ENCODE results near the gene NRXN3.

Gene NRXN3

DNA sequence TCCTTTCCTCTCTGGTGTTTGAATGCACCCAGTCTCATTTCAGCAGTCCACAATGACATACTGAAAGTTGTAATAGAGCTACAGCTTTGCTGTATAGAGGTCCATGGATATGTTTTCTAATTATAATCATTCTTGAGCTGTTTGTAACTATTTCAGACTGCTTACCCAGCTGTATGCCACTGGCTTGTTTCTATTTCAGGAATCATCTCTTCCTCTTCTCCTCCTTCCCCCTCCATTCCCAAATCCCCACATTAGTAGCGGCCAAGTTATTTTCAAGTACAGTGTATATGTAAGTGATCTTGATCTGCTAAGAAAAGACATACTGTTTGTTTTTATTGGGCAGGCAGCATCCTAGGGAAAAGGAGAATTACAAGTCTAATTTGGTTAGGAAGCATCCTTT, 1266.2 kb downstream of the NRXN3 start:
- H3K4me3 Mint-ChIP-seq, result no peak overlapping the region
- H3K36me3 Mint-ChIP-seq (ENCODE audit: low read depth), result no peaks in the 10 kb centered on the region
- no peaks in the 10 kb centered on the region for H3K27me3 Mint-ChIP-seq
- intact Hi-C loops (cut with micrococcal nuclease), result no loop called here
- no peaks in the 10 kb centered on the region for H3K4me1 Mint-ChIP-seq (ENCODE audit: low read depth)
- H3K27ac Mint-ChIP-seq, result no peak overlapping the region
- no peaks in the 10 kb centered on the region for H3K9me3 Mint-ChIP-seq

DNA sequence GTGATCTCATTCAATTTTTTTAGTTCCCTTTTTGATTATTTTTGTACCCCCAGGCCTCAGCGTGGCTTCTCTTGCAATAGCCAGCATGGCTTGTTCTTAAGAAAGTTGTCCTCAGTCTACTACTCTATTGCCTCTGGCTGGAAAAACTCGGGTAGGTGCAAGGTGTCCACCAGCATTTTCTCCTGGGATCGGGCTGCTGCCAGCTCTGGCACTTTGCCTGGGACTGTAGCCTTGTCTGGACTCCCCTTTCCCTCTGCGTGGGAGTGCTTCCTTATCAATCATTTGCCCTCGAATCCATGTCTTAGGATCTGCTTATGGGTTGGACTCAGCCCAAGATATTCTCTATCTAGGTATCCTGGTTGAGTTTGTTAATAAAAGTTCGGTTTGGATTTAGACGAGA, 1267.8 kb downstream of the NRXN3 start:
- H3K4me1 Mint-ChIP-seq (ENCODE audit: low read depth), result no peaks in the 10 kb centered on the region
- H3K27me3 Mint-ChIP-seq, result no peaks in the 10 kb centered on the region
- H3K4me3 Mint-ChIP-seq, result no peak overlapping the region
- H3K27ac Mint-ChIP-seq, result no peak overlapping the region
- intact Hi-C loops (cut with micrococcal nuclease), result no loop called here
- H3K36me3 Mint-ChIP-seq (ENCODE audit: low read depth), result no peaks in the 10 kb centered on the region
- H3K9me3 Mint-ChIP-seq, result no peaks in the 10 kb centered on the region

DNA sequence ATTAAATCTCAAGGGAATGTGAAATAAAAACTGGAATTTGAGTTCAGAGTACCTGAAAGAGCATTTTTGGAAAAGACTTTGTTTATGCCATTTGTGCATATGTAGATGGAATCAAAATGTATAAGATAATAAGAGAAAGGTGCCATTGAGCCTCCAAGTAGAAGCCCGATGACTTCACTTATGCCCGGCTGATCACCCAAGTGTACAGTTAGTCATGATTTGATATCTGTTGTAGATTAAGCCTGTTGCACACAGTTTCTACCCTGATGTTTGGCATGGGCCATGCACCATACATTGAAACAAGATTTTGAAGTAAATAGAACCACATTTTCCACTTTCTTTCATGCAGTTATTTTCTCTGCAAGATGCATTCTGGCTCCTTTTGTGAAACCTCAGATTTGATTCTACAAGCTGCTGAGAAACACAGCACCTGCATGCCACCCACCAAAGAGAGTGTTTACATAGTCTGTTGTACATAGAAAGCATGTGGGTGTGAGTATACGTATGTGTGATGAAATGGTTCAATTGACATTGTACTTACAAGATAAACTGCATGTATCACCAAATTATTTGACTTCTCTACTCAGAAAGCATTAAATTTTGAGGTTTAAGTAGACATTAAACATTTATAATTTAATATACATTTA, 1268.6 kb downstream of the NRXN3 start:
- H3K9me3 Mint-ChIP-seq, result no peaks in the 10 kb centered on the region
- no peaks in the 10 kb centered on the region for H3K4me1 Mint-ChIP-seq (ENCODE audit: low read depth)
- no peak overlapping the region for H3K4me3 Mint-ChIP-seq
- intact Hi-C loops (cut with micrococcal nuclease), result no loop called here
- H3K27me3 Mint-ChIP-seq, result no peaks in the 10 kb centered on the region
- H3K27ac Mint-ChIP-seq, result no peak overlapping the region
- H3K36me3 Mint-ChIP-seq (ENCODE audit: low read depth), result no peaks in the 10 kb centered on the region

DNA sequence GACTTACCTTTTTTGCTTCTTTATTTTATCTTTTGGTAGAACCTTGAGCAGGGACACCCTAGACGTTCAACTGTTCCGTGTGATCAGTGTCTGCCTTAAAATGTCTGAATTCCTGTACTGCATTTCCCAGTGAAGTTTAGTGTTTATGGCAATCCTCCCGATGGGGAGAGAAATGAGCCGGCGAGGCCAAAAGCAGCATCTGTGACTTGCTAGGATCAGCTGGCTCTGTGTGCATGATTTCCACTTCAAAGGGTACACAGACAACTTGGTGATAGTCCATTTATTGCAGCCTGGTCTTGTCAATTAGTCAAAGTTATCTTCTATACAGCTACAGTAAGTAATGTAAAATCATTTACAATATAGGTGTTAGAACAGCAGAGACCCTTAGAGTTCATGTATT, 1272.6 kb downstream of the NRXN3 start:
- intact Hi-C loops (cut with micrococcal nuclease), result no loop called here
- H3K4me3 Mint-ChIP-seq, result no peak overlapping the region
- no peaks in the 10 kb centered on the region for H3K36me3 Mint-ChIP-seq (ENCODE audit: low read depth)
- H3K9me3 Mint-ChIP-seq, result no peaks in the 10 kb centered on the region
- H3K27me3 Mint-ChIP-seq, result no peaks in the 10 kb centered on the region
- no peak overlapping the region for H3K27ac Mint-ChIP-seq
- H3K4me1 Mint-ChIP-seq (ENCODE audit: low read depth), result no peaks in the 10 kb centered on the region

DNA sequence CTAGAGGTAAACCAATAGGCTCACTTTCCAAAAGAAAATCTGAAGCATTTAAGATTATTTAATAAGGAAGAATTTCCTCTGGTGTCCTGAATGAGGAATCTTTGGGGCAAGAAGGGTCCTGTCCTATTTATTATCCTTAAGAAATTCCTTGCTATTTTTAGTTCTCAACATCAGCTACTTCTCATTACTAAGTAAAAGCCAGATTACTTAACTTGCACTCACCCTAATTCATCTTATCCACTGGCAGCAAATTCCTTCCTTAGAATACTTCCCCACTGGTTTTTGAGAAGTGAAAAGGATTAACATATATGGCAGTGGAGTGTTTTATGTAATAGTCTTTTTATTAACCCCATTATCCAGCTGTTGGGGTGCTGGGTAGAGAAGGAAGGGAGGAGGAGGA, 1273.4 kb downstream of the NRXN3 start:
- H3K9me3 Mint-ChIP-seq, result no peaks in the 10 kb centered on the region
- intact Hi-C loops (cut with micrococcal nuclease), result no loop called here
- H3K4me1 Mint-ChIP-seq (ENCODE audit: low read depth), result no peaks in the 10 kb centered on the region
- no peaks in the 10 kb centered on the region for H3K27me3 Mint-ChIP-seq
- no peaks in the 10 kb centered on the region for H3K36me3 Mint-ChIP-seq (ENCODE audit: low read depth)
- no peak overlapping the region for H3K4me3 Mint-ChIP-seq
- H3K27ac Mint-ChIP-seq, result no peak overlapping the region

DNA sequence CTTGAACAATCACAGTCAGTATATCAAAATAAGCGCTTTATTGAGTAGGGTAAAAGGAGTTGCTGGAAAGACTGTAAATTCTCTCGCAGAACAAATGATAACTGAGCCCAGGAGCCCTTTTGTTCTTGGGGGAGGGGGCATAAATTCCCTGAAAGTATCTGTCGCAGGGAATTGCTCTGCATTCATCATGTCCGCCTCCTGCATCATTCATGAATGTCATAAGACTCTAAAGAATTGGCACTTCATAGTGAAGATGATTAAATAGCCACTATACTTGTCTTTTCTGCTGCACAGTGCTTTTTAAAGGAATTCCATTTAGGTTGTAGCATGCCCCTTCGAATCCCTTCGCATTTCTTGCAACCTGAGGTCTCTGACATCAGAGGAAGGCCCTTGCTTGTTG, 1278.8 kb downstream of the NRXN3 start:
- Mint-ChIP-seq H3K9me3 (no peaks in the 10 kb centered on the region), H3K4me1 (ENCODE audit: low read depth) (no peaks in the 10 kb centered on the region), H3K27ac (no peak overlapping the region), H3K36me3 (ENCODE audit: low read depth) (no peaks in the 10 kb centered on the region), H3K4me3 (no peak overlapping the region), H3K27me3 (no peaks in the 10 kb centered on the region)
- intact Hi-C loops (cut with micrococcal nuclease), result no loop called here

DNA sequence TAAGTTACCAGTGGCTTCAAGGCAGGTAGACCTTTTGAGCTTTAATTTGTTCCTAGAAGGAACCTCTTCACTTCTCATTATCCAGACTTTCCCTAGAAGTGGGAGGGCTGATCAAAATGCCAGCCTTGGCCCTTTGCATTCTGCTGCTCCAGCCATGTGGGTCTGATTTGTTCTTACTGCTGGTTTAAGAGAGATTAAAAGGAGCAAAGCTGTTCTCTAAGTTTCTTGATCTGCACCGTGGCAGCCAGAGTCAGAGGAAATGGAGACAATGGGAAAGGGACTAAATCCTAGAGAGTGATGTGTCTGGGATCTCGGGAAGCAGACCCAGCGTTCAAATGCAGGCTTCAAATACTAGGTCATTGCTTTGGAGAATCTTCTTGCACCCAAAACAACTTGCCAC, 1281.4 kb downstream of the NRXN3 start:
- H3K27me3 Mint-ChIP-seq, result no peaks in the 10 kb centered on the region
- no peaks in the 10 kb centered on the region for H3K9me3 Mint-ChIP-seq
- H3K36me3 Mint-ChIP-seq (ENCODE audit: low read depth), result no peaks in the 10 kb centered on the region
- no peaks in the 10 kb centered on the region for H3K4me1 Mint-ChIP-seq (ENCODE audit: low read depth)
- no peak overlapping the region for H3K4me3 Mint-ChIP-seq
- H3K27ac Mint-ChIP-seq, result no peak overlapping the region
- intact Hi-C loops (cut with micrococcal nuclease), result no loop called here

DNA sequence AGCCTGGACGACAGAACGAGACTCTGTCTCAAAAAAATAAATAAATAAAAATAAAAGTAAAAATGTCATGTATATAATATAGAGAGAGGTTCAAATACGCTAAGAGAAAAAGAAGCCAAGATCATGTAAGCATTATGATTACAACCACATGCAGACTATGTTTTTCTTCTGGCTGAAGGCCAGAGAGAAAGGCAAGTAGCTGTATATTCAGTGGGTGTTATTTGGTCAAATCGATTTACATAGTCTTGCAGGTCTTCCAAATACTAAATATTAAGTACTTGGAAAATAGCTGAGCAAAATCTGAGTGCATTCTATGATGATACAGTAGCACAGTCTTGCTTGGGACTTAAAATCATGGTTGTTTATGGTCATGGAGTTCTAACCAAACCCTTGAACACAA, 1283.1 kb downstream of the NRXN3 start:
- no peaks in the 10 kb centered on the region for H3K9me3 Mint-ChIP-seq
- H3K4me3 Mint-ChIP-seq, result no peak overlapping the region
- no peak overlapping the region for H3K27ac Mint-ChIP-seq
- intact Hi-C loops (cut with micrococcal nuclease), result no loop called here
- H3K36me3 Mint-ChIP-seq (ENCODE audit: low read depth), result no peaks in the 10 kb centered on the region
- no peaks in the 10 kb centered on the region for H3K4me1 Mint-ChIP-seq (ENCODE audit: low read depth)
- H3K27me3 Mint-ChIP-seq, result no peaks in the 10 kb centered on the region

DNA sequence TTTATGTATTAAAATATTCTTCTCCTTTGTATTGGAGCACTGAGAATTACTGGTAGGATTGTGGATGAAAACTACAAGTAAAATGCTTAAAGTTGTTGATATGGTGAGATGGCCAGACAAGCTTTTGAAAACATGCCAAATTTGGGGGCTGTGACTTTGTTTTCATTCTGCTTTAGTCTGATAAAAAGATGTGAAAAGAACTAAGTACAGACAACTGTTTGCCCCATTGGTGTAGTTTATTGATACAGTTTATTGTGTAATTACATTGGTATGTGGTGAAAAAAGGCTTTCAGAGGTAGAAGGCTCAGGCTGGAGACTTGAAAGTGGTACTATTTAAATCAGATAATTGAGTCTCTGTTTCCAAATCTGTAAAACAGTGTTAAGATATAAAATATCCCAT, 1294.3 kb downstream of the NRXN3 start:
- intact Hi-C loops (cut with micrococcal nuclease), result no loop called here
- Mint-ChIP-seq H3K27me3 (no peaks in the 10 kb centered on the region), H3K4me1 (ENCODE audit: low read depth) (no peaks in the 10 kb centered on the region), H3K36me3 (ENCODE audit: low read depth) (no peaks in the 10 kb centered on the region), H3K27ac (no peak overlapping the region), H3K4me3 (no peak overlapping the region), H3K9me3 (no peaks in the 10 kb centered on the region)

DNA sequence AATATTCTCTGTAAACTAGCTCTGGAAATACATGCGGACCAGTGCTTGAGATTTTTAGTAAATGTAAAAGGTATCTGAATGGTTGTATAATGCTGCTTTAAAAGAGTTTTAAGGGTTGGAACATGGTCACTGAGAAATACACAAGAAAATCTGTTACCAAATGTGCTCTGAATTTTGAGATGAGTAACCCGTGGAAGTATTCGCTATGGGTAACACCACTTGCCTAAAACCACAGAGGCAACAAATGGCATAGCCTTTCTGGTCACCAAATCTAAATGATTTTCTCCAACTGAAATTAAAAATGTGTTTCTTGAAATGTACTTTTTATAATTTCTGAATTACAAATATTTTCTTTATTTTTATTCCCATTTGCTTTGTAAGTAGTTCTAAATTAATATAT, 1295.5 kb downstream of the NRXN3 start:
- no peak overlapping the region for H3K27ac Mint-ChIP-seq
- no peaks in the 10 kb centered on the region for H3K4me1 Mint-ChIP-seq (ENCODE audit: low read depth)
- no peaks in the 10 kb centered on the region for H3K36me3 Mint-ChIP-seq (ENCODE audit: low read depth)
- peaks cover 5% of the 10 kb centered on the region for H3K9me3 Mint-ChIP-seq
- H3K27me3 Mint-ChIP-seq, result no peaks in the 10 kb centered on the region
- H3K4me3 Mint-ChIP-seq, result no peak overlapping the region
- intact Hi-C loops (cut with micrococcal nuclease), result no loop called here

DNA sequence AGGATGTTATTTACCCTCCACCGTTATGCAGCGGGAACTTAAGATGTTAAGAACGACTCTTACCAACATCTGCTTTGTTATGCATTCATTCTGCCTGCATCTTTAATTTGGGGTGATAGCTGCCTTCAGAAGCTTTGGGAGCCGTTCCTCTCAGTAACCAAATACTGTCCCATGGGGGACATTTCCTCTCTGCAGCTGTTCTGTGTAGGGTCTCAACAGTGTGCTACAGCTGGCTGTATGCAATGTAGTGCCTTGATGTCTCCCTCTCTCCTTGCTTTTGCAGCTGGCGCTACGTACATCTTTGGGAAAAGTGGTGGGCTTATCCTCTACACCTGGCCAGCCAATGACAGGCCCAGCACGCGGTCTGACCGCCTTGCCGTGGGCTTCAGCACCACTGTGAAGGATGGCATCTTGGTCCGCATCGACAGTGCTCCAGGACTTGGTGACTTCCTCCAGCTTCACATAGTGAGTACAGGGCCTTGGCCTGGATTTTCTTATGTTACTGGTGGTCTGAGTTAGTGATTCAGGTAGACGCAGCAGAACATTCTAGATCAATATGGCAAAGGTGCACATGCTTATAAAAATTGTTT, 1296.9 kb downstream of the NRXN3 start:
- H3K4me3 Mint-ChIP-seq, result no peak overlapping the region
- H3K4me1 Mint-ChIP-seq (ENCODE audit: low read depth), result no peaks in the 10 kb centered on the region
- no peak overlapping the region for H3K27ac Mint-ChIP-seq
- no peaks in the 10 kb centered on the region for H3K36me3 Mint-ChIP-seq (ENCODE audit: low read depth)
- intact Hi-C loops (cut with micrococcal nuclease), result no loop called here
- peaks cover 9% of the 10 kb centered on the region for H3K9me3 Mint-ChIP-seq
- no peaks in the 10 kb centered on the region for H3K27me3 Mint-ChIP-seq

DNA sequence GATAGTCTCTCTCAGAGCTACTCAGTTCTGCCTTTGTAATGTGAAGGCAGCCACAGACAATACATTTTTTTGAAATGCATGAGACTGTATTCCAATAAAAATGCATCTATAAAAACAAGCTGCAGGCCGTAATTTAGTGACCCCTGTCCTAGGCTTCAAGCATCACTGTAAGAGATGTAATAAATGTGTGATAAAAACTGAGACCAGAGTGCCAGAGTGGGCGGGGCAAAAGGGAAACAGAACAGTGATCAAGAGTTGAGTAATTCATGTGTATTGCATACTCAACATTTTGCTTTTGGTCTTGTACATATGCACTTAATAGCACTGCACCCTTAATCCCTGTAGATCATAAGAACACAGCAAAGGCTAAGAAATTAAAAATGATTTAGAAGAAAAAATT, 1297.7 kb downstream of the NRXN3 start:
- no peaks in the 10 kb centered on the region for H3K4me1 Mint-ChIP-seq (ENCODE audit: low read depth)
- H3K36me3 Mint-ChIP-seq (ENCODE audit: low read depth), result no peaks in the 10 kb centered on the region
- H3K4me3 Mint-ChIP-seq, result no peak overlapping the region
- intact Hi-C loops (cut with micrococcal nuclease), result no loop called here
- H3K27ac Mint-ChIP-seq, result no peak overlapping the region
- H3K27me3 Mint-ChIP-seq, result no peaks in the 10 kb centered on the region
- H3K9me3 Mint-ChIP-seq, result peaks cover 9% of the 10 kb centered on the region

DNA sequence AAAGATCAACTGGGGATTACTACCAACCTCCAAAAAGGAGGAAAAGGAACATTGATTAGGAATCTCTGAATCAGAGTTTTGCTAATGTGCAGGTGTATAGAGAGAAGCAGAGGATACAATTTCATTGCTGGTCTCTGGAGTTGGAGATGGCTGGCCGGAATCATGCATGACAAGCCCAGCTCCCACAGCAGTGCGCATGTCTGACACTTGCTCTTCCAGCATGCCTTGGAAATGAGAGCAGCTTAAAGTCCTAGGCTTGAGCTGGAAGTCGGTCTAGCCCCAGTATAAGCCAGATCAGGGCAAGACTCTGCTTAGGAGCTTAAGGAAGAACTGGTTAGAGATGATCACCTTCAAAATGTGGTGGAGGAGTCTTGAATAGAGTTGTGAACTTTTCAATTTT, 1298.3 kb downstream of the NRXN3 start:
- Mint-ChIP-seq H3K9me3 (peaks cover 9% of the 10 kb centered on the region), H3K4me3 (no peak overlapping the region), H3K4me1 (ENCODE audit: low read depth) (no peaks in the 10 kb centered on the region), H3K27me3 (no peaks in the 10 kb centered on the region), H3K36me3 (ENCODE audit: low read depth) (no peaks in the 10 kb centered on the region), H3K27ac (no peak overlapping the region)
- intact Hi-C loops (cut with micrococcal nuclease), result no loop called here

DNA sequence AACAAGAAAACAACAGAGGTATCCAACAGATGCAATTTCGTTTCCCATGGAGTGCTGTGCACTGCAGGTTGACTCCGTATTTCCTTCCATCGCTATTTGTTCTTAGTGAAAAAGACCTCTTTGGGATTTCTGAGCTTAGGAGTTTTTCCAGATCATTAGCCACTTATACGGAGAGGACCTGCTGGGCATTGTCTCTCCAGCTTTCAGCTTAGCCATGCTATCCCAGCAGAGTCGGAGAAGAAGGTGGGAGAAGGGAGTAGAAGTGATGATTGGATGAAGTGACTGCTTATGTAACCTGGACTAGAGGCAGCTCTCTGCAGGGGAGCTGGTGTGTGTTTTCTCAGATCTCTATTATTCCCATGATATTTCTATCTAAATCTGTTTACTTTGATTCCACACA, 1303.5 kb downstream of the NRXN3 start:
- no peak overlapping the region for H3K27ac Mint-ChIP-seq
- intact Hi-C loops (cut with micrococcal nuclease), result no loop called here
- no peaks in the 10 kb centered on the region for H3K4me1 Mint-ChIP-seq (ENCODE audit: low read depth)
- H3K36me3 Mint-ChIP-seq (ENCODE audit: low read depth), result no peaks in the 10 kb centered on the region
- no peaks in the 10 kb centered on the region for H3K27me3 Mint-ChIP-seq
- no peak overlapping the region for H3K4me3 Mint-ChIP-seq
- H3K9me3 Mint-ChIP-seq, result peaks cover 17% of the 10 kb centered on the region

DNA sequence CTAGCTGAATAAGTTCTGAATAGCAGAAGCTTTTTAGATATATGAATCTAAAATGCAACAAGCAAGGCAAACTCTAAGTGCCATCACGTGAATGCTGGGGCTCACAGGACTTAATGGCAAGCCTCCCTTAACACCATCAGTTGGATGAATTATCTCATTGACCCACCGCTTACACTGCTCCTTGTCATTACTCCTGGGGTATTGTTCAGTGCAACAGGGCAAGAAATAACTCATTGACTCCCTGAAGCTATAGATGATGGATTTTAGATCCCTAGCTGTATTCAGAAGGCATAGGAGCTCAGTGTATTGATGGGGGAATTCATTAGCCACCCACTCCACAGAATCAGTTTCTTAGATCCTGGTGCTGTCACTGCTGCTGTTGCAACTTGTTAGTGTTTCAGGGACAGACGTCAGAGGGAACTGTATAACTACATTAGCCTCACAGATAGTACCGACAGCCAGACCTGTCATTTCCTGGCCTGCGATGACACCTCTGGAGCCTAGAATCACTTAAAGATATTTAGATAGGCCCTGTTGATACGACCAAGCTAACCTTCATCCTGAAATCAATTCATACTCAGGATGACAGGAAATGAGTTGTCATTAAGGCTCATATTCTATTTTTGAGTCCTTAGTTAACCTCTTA, 1305.8 kb downstream of the NRXN3 start:
- H3K4me1 Mint-ChIP-seq (ENCODE audit: low read depth), result no peaks in the 10 kb centered on the region
- H3K36me3 Mint-ChIP-seq (ENCODE audit: low read depth), result no peaks in the 10 kb centered on the region
- intact Hi-C loops (cut with micrococcal nuclease), result no loop called here
- peaks cover 17% of the 10 kb centered on the region for H3K9me3 Mint-ChIP-seq
- no peak overlapping the region for H3K27ac Mint-ChIP-seq
- H3K27me3 Mint-ChIP-seq, result no peaks in the 10 kb centered on the region
- H3K4me3 Mint-ChIP-seq, result no peak overlapping the region

Data from dendritic cell treated with granulocyte-macrophage colony-stimulating factor and Interleukin-4, amounts not matched to agents 40 ng/mL and 50 ng/mL, for 4 days (primary cell).